SK-N-MC (cell line): Measurements from ENCODE around the gene SLC12A5.
"Not testable (repeated sequence)": the region's sequence is repeated elsewhere in the genome, so short reads cannot be mapped to it uniquely, and the experiment has no call there.

Source experiments
- DNase-seq: peaks from one replicate; pipeline ENCODE4 v3.0.0-alpha.2; 2011; ENCODE audit warnings: low read depth, low spot score
- H3K27ac ChIP-seq: fragments of 200-600 bp; sonication (generic); 2 replicates; pipeline ENCODE4 v1.5.1; 2016; ENCODE audit warnings: mixed run types
- H3K36me3 ChIP-seq: fragments of 200-600 bp; sonication (generic); 2 replicates; pipeline ENCODE4 v1.6.1; 2017; ENCODE audit warnings: antibody characterized with exemption, low read length, mixed read lengths; ENCODE audit not compliant: insufficient read depth
- H3K4me3 ChIP-seq: fragments of 200-600 bp; sonication (generic); 2 replicates; pipeline ENCODE4 v1.5.1; 2016
- H3K9ac ChIP-seq: fragments of 200-600 bp; sonication (generic); 2 replicates; pipeline ENCODE4 v1.8.0; 2017; ENCODE audit warnings: mixed run types, mixed read lengths; ENCODE audit not compliant: insufficient read length
- H3K9me3 ChIP-seq: fragments of 200-600 bp; sonication (generic); 2 replicates; pipeline ENCODE4 v1.6.1; 2017; ENCODE audit warnings: low read depth, mild to moderate bottlenecking, antibody characterized with exemption, low read length, moderate library complexity, mixed read lengths
- EZH2 ChIP-seq: fragments of 200-600 bp; sonication (generic); IDR thresholded peaks from one replicate; pipeline ENCODE4 v1.6.1; 2017; ENCODE audit warnings: antibody characterized with exemption
- FOXP2 ChIP-seq: optimal IDR thresholded peaks from 2 replicates; pipeline ENCODE3; 2011; ENCODE audit warnings: mild to moderate bottlenecking, moderate library complexity; ENCODE audit not compliant: insufficient read depth; ENCODE audit errors: extremely low read length, control extremely low read depth
- POLR2AphosphoS5 ChIP-seq: IDR thresholded peaks from 2 replicates; pipeline ENCODE4 v1.6.1; 2012; ENCODE audit warnings: mild to moderate bottlenecking, low read depth, low read length, borderline replicate concordance

SLC12A5 gene

GRCh38 chr20:46089417-46090388 lies 60.7 kb downstream of the SLC12A5 start, which contains the start of gene NCOA5:
TSS of gene NCOA5 (minus strand) at chr20:46089962. CDS start at chr20:46079424, 10,538 bp downstream.
- peak within 1 kb of the TSS; percentile 98 for H3K9ac ChIP-seq
- H3K27ac ChIP-seq = peak within 1 kb of the TSS; percentile 92
- peak; percentile 75 for DNase-seq
- H3K4me3 ChIP-seq = peak within 1 kb of the TSS; percentile 98
- H3K9me3 ChIP-seq = no peaks in the 10 kb centered on the region
- no peaks in the 10 kb centered on the region; the same call in 1 of the 2 replicates for H3K36me3 ChIP-seq
- TF ChIP-seq FOXP2 (peak; percentile 73), EZH2 (no peak), POLR2AphosphoS5 (peak; percentile 93)

GRCh38 chr20:46091622-46092535 lies 62.9 kb downstream of the SLC12A5 start:
- not testable (repeated sequence) for H3K4me3 ChIP-seq, H3K27ac ChIP-seq, H3K9ac ChIP-seq, H3K36me3 ChIP-seq, DNase-seq, H3K9me3 ChIP-seq

- no peaks in the 10 kb centered on the region for H3K9me3 ChIP-seq
Measured at GRCh38 chr20:46093531-46093930, 64.5 kb downstream of the SLC12A5 start.

DNA sequence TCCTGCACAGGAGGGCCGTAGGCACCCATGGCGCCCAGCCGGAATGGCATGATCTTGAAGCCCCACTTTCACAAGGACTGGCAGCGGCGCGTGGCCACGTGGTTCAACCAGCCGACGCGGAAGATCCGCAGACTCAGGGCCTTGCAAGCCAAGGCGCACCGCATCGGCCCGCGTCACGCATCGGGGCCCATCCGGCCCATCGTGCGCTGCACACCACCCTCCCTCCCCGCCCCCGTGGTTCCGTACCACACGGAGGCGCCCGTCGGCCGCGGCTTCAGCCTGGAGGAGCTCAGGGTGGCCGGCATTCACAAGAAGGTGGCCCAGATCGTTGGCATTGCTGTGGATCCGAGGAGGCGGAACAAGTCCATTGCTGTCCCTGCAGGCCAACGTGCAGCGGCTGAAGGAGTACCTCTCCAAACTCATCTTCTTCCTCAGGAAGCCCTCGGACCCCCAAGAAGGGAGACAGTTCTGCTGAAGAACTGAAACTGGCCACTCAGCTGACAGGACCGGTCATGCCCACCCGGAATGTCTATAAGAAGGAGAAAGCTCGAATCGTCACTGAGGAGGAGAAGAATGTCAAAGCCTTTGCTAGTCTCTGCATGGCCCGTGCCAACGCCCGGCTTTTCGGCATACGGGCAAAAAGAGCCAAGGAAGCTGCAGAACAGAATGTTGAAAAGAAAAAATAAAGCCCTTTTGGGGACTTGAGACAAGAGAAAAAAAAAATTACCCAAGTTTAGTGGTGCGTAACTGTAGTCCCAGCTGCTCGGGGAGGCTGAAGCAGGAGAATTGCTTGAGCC lies 70.7 kb downstream of the SLC12A5 start:
- Histone ChIP-seq H3K27ac (no peak overlapping the region), H3K9ac (no peak overlapping the region), H3K4me3 (no peak overlapping the region), H3K36me3 (no peaks in the 10 kb centered on the region), H3K9me3 (no peaks in the 10 kb centered on the region)
- no peak for DNase-seq
- TF ChIP-seq EZH2 (no peak), FOXP2 (no peak), POLR2AphosphoS5 (no peak)

More at GRCh38 chr20:46093531-46093930, 64.5 kb downstream of the SLC12A5 start:
- no peak overlapping the region for H3K27ac ChIP-seq
- no peak overlapping the region for H3K4me3 ChIP-seq
- H3K9ac ChIP-seq = no peak overlapping the region
- DNase-seq = no peak
- H3K36me3 ChIP-seq = no peaks in the 10 kb centered on the region; the same call in 1 of the 2 replicates
- TF ChIP-seq FOXP2 (no peak), POLR2AphosphoS5 (no peak), EZH2 (no peak)

DNA sequence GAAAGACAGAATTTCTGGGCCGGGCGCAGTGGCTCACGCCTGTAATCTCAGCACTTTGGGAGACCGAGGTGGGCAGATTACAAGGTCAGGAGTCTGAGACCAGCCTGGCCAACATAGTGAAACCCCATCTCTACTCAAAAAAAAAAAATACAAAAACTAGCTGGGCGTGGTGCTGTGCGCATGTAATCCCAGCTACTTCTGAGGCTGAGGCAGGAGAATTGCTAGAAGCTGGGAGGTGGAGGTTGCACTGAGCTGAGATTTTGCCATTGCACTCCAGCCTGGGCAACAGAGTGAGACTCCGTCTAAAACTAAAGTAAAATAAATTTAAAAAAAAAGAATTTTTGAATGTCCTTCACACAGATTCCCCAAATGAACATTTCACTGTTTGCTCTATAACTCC lies 71.4 kb downstream of the SLC12A5 start:
- H3K36me3 ChIP-seq, H3K27ac ChIP-seq, H3K9me3 ChIP-seq, DNase-seq, H3K4me3 ChIP-seq, H3K9ac ChIP-seq: not testable (repeated sequence)

DNA sequence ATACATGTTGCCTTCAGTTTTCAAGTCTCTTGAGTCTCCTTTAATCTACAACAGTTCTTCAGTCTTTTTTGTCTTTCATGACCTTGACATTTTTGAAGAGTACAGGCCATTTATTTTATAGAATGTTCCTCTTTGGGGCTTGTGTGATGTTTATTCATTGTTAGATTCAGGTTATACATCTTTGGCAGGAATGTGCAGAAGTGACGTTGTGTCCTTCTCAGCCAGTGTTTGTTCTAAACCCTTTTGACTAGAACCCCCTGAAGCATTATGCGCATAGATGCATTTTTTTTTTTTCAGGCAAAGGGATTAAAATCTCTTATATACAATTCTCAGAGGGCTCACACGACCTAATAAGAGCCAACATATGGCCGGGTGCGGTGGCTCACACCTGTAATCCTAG lies 72.0 kb downstream of the SLC12A5 start:
- TF ChIP-seq EZH2 (no peak), FOXP2 (no peak), POLR2AphosphoS5 (no peak)
- Histone ChIP-seq H3K9ac (no peak overlapping the region), H3K9me3 (no peaks in the 10 kb centered on the region), H3K27ac (no peak overlapping the region), H3K36me3 (no peaks in the 10 kb centered on the region), H3K4me3 (no peak overlapping the region)
- no peak for DNase-seq

- no peak for TF ChIP-seq FOXP2
- TF ChIP-seq POLR2AphosphoS5 = no peak
- TF ChIP-seq EZH2 = no peak
- no peak for DNase-seq
Measured at GRCh38 chr20:46101957-46102356, 72.9 kb downstream of the SLC12A5 start.

GRCh38 chr20:46102940-46103339 lies 73.9 kb downstream of the SLC12A5 start:
- no peaks in the 10 kb centered on the region for H3K9me3 ChIP-seq
- no peaks in the 10 kb centered on the region for H3K36me3 ChIP-seq
- H3K4me3 ChIP-seq = no peak overlapping the region
- no peak overlapping the region for H3K27ac ChIP-seq
- DNase-seq = no peak
- no peak overlapping the region for H3K9ac ChIP-seq
- TF ChIP-seq EZH2 (no peak), POLR2AphosphoS5 (no peak), FOXP2 (no peak)

More at GRCh38 chr20:46101957-46102356, 72.9 kb downstream of the SLC12A5 start:
- H3K4me3 ChIP-seq = no peak overlapping the region
- H3K9me3 ChIP-seq = no peaks in the 10 kb centered on the region
- no peak overlapping the region for H3K9ac ChIP-seq
- no peaks in the 10 kb centered on the region for H3K36me3 ChIP-seq
- H3K27ac ChIP-seq = no peak overlapping the region
